GM06990 (cell line): Measurements from ENCODE around the gene TMEM219.
A peak's percentile ranks its signal among the peaks of the same experiment; 100 is the strongest.

ENCODE experiments used
- DNase-seq: peaks from one replicate; pipeline ENCODE4 v3.0.0-alpha.2; 2011; ENCODE audit not compliant: insufficient read length; ENCODE audit errors: extremely low read depth
- H3K27me3 ChIP-seq: replicated peaks from 2 replicates; pipeline ENCODE4 v1.6.0; 2011; ENCODE audit warnings: low read length; ENCODE audit not compliant: control insufficient read depth, insufficient read depth
- H3K36me3 ChIP-seq: 2 replicates; pipeline ENCODE4 v1.5.1; 2011; ENCODE audit warnings: low read length; ENCODE audit not compliant: control insufficient read depth, insufficient read depth
- H3K4me3 ChIP-seq: replicated peaks from 2 replicates; pipeline ENCODE4 v1.5.1; 2011; ENCODE audit warnings: low read depth, mild to moderate bottlenecking, control low read depth, low read length
- CTCF ChIP-seq: IDR thresholded peaks from 2 replicates; pipeline ENCODE4 v1.5.1; 2011; ENCODE audit warnings: low read length, control low read depth, mild to moderate bottlenecking, inconsistent platforms; ENCODE audit not compliant: insufficient read depth, poor library complexity, severe bottlenecking

TMEM219 gene

DNA sequence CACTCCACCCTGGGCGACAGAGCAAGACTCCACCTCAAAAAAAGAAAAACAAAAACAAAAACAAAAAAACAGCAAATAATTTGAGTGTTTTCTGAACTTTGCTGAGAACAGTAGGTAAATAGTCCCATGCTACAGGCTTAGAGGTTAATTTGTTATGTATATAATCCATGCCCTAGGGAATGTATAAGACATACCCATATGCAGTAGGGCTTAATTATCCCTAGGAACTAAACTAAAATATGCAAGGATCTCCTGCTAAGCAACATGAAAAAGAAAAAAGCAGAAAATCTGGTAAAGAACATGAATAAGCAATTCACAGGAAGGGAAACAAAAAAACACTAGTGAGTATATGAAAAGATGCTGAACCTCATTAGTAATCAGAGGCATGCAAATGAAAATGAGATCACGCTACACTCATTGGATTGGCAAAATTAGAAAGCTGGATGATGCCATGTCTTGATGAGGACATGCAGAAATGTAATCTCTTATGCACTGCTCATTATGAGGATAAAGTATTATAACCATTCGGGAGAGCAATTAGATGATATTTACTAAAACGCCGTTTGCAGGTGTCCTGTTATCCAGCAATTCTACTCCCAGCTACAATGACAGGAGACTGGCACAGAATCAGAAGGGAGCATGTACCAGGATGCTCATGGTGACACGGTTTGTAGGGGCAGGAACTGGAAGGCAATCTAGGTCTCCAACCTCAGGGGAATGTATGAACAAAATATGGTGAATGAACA lies 41.4 kb upstream of the TMEM219 start:
- no peak for DNase-seq
- Histone ChIP-seq H3K36me3 (peaks cover 4% of the 10 kb centered on the region), H3K4me3 (no peak overlapping the region), H3K27me3 (no peaks in the 10 kb centered on the region)
- TF ChIP-seq CTCF = no peak

DNA sequence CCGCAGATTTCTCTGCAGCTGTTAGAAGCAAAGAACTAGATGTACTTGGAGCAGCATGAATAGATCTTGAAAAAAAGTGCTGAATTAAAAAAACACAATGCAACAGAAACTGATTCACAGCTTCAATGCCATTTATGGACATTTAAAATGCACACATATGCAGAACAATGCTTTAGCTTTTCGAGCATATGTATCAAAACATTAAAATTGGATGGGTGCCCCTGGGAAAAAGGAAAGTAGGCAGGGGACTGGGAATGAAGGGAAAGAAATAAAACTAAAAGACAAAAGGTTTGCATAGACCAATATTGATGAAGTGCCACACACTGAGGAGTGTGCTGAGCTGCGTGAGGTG lies 40.9 kb upstream of the TMEM219 start:
- Histone ChIP-seq H3K27me3 (no peaks in the 10 kb centered on the region), H3K36me3 (peaks cover 4% of the 10 kb centered on the region), H3K4me3 (no peak overlapping the region)
- DNase-seq = no peak
- TF ChIP-seq CTCF = no peak

GRCh38 chr16:29922326-29922725 lies 39.6 kb upstream of the TMEM219 start:
- Histone ChIP-seq H3K36me3 (no peaks in the 10 kb centered on the region; the same call in 1 of the 2 replicates), H3K4me3 (no peak overlapping the region), H3K27me3 (no peaks in the 10 kb centered on the region)
- TF ChIP-seq CTCF = no peak
- no peak for DNase-seq

GRCh38 chr16:29922986-29923501 lies 38.8 kb upstream of the TMEM219 start:
- no peak for TF ChIP-seq CTCF
- Histone ChIP-seq H3K27me3 (no peaks in the 10 kb centered on the region), H3K36me3 (no peaks in the 10 kb centered on the region; the same call in 1 of the 2 replicates), H3K4me3 (no peak overlapping the region)
- DNase-seq = no peak

DNA sequence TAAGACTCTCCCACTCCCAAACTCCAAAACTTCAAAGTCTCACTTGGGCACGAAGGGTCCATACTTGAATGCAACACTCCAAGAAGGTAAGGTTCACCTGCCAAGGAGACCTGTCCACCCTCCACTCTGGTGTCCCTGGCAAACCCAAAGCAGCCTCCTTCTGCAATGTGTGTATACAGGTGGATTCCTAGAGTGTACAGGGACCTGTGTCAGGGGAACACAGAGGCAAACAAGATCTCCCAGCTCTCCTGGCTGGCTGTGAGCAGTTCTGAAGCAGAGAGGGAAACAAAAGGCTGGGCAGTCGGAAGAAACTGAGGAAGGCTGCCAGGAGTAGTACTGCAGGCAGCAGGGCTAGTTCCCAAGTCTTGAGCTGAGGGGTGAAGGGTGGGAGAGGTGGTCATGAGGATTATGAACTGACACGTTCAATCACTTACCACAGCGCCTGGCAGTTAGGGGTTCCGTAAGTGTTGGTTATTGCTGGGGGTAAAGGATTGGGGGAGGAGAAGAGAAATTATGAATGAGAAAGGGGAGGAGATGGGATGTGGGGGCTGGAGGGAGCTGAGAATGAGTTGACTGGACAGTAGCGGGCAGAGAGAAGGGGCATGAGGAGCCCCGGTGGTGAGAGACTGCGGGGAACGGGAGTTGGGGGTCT lies 36.6 kb upstream of the TMEM219 start:
- Histone ChIP-seq H3K36me3 (no peaks in the 10 kb centered on the region; the same call in 1 of the 2 replicates), H3K4me3 (peak overlapping the region; percentile 92), H3K27me3 (no peaks in the 10 kb centered on the region)
- no peak for DNase-seq
- no peak for TF ChIP-seq CTCF
